Measurements from ENCODE around the gene ZBTB18.

The ZBTB18 gene

GRCh38 chr1:244069326-244069898 is 18.3 kb downstream of the ZBTB18 start:
- no peaks in the 10 kb centered on the region for H3K9me3 ChIP-seq (ENCODE audit: control insufficient read depth, low read length)
- H3K36me3 ChIP-seq (ENCODE audit: control insufficient read depth, insufficient read depth, low read length) = no peaks in the 10 kb centered on the region
- H3K4me3 ChIP-seq (ENCODE audit: insufficient read depth, low read depth, low read length) = no peak overlapping the region
- WGBS, 2 experiments = 93 to 95% methylated on average over 8 of the region's 8 CpGs
- H3K27ac ChIP-seq (ENCODE audit: insufficient read depth, low read depth, low read length, poor library complexity, severe bottlenecking) = no peak overlapping the region
- H3K27me3 ChIP-seq (ENCODE audit: control insufficient read depth, insufficient read depth, low read length, poor library complexity, severe bottlenecking) = no peaks in the 10 kb centered on the region
- peaks cover 7% of the 10 kb centered on the region for H3K4me1 ChIP-seq (ENCODE audit: control insufficient read depth, insufficient read depth, low read length)

GRCh38 chr1:244074559-244075171 is 23.6 kb downstream of the ZBTB18 start:
- Histone ChIP-seq H3K4me1 (ENCODE audit: control insufficient read depth, insufficient read depth, low read length) (no peaks in the 10 kb centered on the region), H3K4me3 (ENCODE audit: insufficient read depth, low read depth, low read length) (no peak overlapping the region), H3K27me3 (ENCODE audit: control insufficient read depth, insufficient read depth, low read length, poor library complexity, severe bottlenecking) (no peaks in the 10 kb centered on the region), H3K36me3 (ENCODE audit: control insufficient read depth, insufficient read depth, low read length) (no peaks in the 10 kb centered on the region), H3K9me3 (ENCODE audit: control insufficient read depth, low read length) (no peaks in the 10 kb centered on the region), H3K27ac (ENCODE audit: insufficient read depth, low read depth, low read length, poor library complexity, severe bottlenecking) (no peak overlapping the region)
- 83 to 88% methylated on average over 19 of the region's 19 CpGs for WGBS, 2 experiments

GRCh38 chr1:244075247-244075722 is 24.2 kb downstream of the ZBTB18 start:
- H3K36me3 ChIP-seq (ENCODE audit: control insufficient read depth, insufficient read depth, low read length) = no peaks in the 10 kb centered on the region
- no peaks in the 10 kb centered on the region for H3K27me3 ChIP-seq (ENCODE audit: control insufficient read depth, insufficient read depth, low read length, poor library complexity, severe bottlenecking)
- no peaks in the 10 kb centered on the region for H3K4me1 ChIP-seq (ENCODE audit: control insufficient read depth, insufficient read depth, low read length)
- no peak overlapping the region for H3K4me3 ChIP-seq (ENCODE audit: insufficient read depth, low read depth, low read length)
- WGBS, 2 experiments = 53 to 59% methylated on average over 8 of the region's 8 CpGs
- H3K9me3 ChIP-seq (ENCODE audit: control insufficient read depth, low read length) = no peaks in the 10 kb centered on the region
- H3K27ac ChIP-seq (ENCODE audit: insufficient read depth, low read depth, low read length, poor library complexity, severe bottlenecking) = no peak overlapping the region

GRCh38 chr1:244076740-244077139 is 25.7 kb downstream of the ZBTB18 start:
- WGBS, 2 experiments = 93% methylated on average over 8 of the region's 8 CpGs
- Histone ChIP-seq H3K27me3 (ENCODE audit: control insufficient read depth, insufficient read depth, low read length, poor library complexity, severe bottlenecking) (no peaks in the 10 kb centered on the region), H3K9me3 (ENCODE audit: control insufficient read depth, low read length) (no peaks in the 10 kb centered on the region), H3K4me3 (ENCODE audit: insufficient read depth, low read depth, low read length) (no peak overlapping the region), H3K4me1 (ENCODE audit: control insufficient read depth, insufficient read depth, low read length) (no peaks in the 10 kb centered on the region), H3K27ac (ENCODE audit: insufficient read depth, low read depth, low read length, poor library complexity, severe bottlenecking) (no peak overlapping the region), H3K36me3 (ENCODE audit: control insufficient read depth, insufficient read depth, low read length) (no peaks in the 10 kb centered on the region)

- 89 to 92% methylated on average over 20 to 22 of the region's 22 CpGs for WGBS, 2 experiments
- Histone ChIP-seq H3K27me3 (ENCODE audit: control insufficient read depth, insufficient read depth, low read length, poor library complexity, severe bottlenecking) (no peaks in the 10 kb centered on the region), H3K4me1 (ENCODE audit: control insufficient read depth, insufficient read depth, low read length) (no peaks in the 10 kb centered on the region), H3K36me3 (ENCODE audit: control insufficient read depth, insufficient read depth, low read length) (no peaks in the 10 kb centered on the region), H3K4me3 (ENCODE audit: insufficient read depth, low read depth, low read length) (no peak overlapping the region), H3K9me3 (ENCODE audit: control insufficient read depth, low read length) (no peaks in the 10 kb centered on the region), H3K27ac (ENCODE audit: insufficient read depth, low read depth, low read length, poor library complexity, severe bottlenecking) (no peak overlapping the region)
These were observed 26.6 kb downstream of the ZBTB18 start for GRCh38 chr1:244077473-244078220.

- no peaks in the 10 kb centered on the region for H3K27me3 ChIP-seq (ENCODE audit: control insufficient read depth, insufficient read depth, low read length, poor library complexity, severe bottlenecking)
- H3K4me1 ChIP-seq (ENCODE audit: control insufficient read depth, insufficient read depth, low read length) = no peaks in the 10 kb centered on the region
- H3K4me3 ChIP-seq (ENCODE audit: insufficient read depth, low read depth, low read length) = no peak overlapping the region
- no peaks in the 10 kb centered on the region for H3K36me3 ChIP-seq (ENCODE audit: control insufficient read depth, insufficient read depth, low read length)
- no peaks in the 10 kb centered on the region for H3K9me3 ChIP-seq (ENCODE audit: control insufficient read depth, low read length)
- 88 to 90% methylated on average over 12 of the region's 12 CpGs for WGBS, 2 experiments
- no peak overlapping the region for H3K27ac ChIP-seq (ENCODE audit: insufficient read depth, low read depth, low read length, poor library complexity, severe bottlenecking)
These were observed 29.4 kb downstream of the ZBTB18 start for GRCh38 chr1:244080343-244080929.

GRCh38 chr1:244082969-244083368 is 31.9 kb downstream of the ZBTB18 start:
- no peak overlapping the region for H3K27ac ChIP-seq (ENCODE audit: insufficient read depth, low read depth, low read length, poor library complexity, severe bottlenecking)
- no peak overlapping the region for H3K4me3 ChIP-seq (ENCODE audit: insufficient read depth, low read depth, low read length)
- peaks cover 4% of the 10 kb centered on the region for H3K4me1 ChIP-seq (ENCODE audit: control insufficient read depth, insufficient read depth, low read length)
- H3K9me3 ChIP-seq (ENCODE audit: control insufficient read depth, low read length) = no peaks in the 10 kb centered on the region
- H3K36me3 ChIP-seq (ENCODE audit: control insufficient read depth, insufficient read depth, low read length) = no peaks in the 10 kb centered on the region
- 92 to 94% methylated on average over 2 of the region's 3 CpGs for WGBS, 2 experiments
- H3K27me3 ChIP-seq (ENCODE audit: control insufficient read depth, insufficient read depth, low read length, poor library complexity, severe bottlenecking) = no peaks in the 10 kb centered on the region

GRCh38 chr1:244083383-244083943 is 32.4 kb downstream of the ZBTB18 start:
- H3K27ac ChIP-seq (ENCODE audit: insufficient read depth, low read depth, low read length, poor library complexity, severe bottlenecking) = no peak overlapping the region
- no peaks in the 10 kb centered on the region for H3K36me3 ChIP-seq (ENCODE audit: control insufficient read depth, insufficient read depth, low read length)
- no peak overlapping the region for H3K4me3 ChIP-seq (ENCODE audit: insufficient read depth, low read depth, low read length)
- no peaks in the 10 kb centered on the region for H3K9me3 ChIP-seq (ENCODE audit: control insufficient read depth, low read length)
- 75 to 80% methylated on average over 5 of the region's 5 CpGs for WGBS, 2 experiments
- H3K4me1 ChIP-seq (ENCODE audit: control insufficient read depth, insufficient read depth, low read length) = peaks cover 5% of the 10 kb centered on the region
- no peaks in the 10 kb centered on the region for H3K27me3 ChIP-seq (ENCODE audit: control insufficient read depth, insufficient read depth, low read length, poor library complexity, severe bottlenecking)

- no peaks in the 10 kb centered on the region for H3K36me3 ChIP-seq (ENCODE audit: control insufficient read depth, insufficient read depth, low read length)
- H3K4me1 ChIP-seq (ENCODE audit: control insufficient read depth, insufficient read depth, low read length) = peaks cover 5% of the 10 kb centered on the region
- no peak overlapping the region for H3K27ac ChIP-seq (ENCODE audit: insufficient read depth, low read depth, low read length, poor library complexity, severe bottlenecking)
- WGBS, 2 experiments = 84 to 88% methylated on average over 3 of the region's 3 CpGs
- H3K9me3 ChIP-seq (ENCODE audit: control insufficient read depth, low read length) = no peaks in the 10 kb centered on the region
- H3K4me3 ChIP-seq (ENCODE audit: insufficient read depth, low read depth, low read length) = no peak overlapping the region
- H3K27me3 ChIP-seq (ENCODE audit: control insufficient read depth, insufficient read depth, low read length, poor library complexity, severe bottlenecking) = no peaks in the 10 kb centered on the region
These were observed 33.7 kb downstream of the ZBTB18 start for GRCh38 chr1:244084763-244085162.

- H3K27me3 ChIP-seq (ENCODE audit: control insufficient read depth, insufficient read depth, low read length, poor library complexity, severe bottlenecking) = no peaks in the 10 kb centered on the region
- no peak overlapping the region for H3K4me3 ChIP-seq (ENCODE audit: insufficient read depth, low read depth, low read length)
- no peaks in the 10 kb centered on the region for H3K9me3 ChIP-seq (ENCODE audit: control insufficient read depth, low read length)
- no peaks in the 10 kb centered on the region for H3K36me3 ChIP-seq (ENCODE audit: control insufficient read depth, insufficient read depth, low read length)
- H3K4me1 ChIP-seq (ENCODE audit: control insufficient read depth, insufficient read depth, low read length) = peaks cover 5% of the 10 kb centered on the region
- H3K27ac ChIP-seq (ENCODE audit: insufficient read depth, low read depth, low read length, poor library complexity, severe bottlenecking) = no peak overlapping the region
- 95 to 96% methylated on average over 2 of the region's 2 CpGs for WGBS, 2 experiments
These were observed 34.8 kb downstream of the ZBTB18 start for GRCh38 chr1:244085891-244086290.
